MG63 (cell line): ENCODE measurements around the gene SNX32. TPM values are rescaled to one million over a fixed set of nuclear protein-coding genes. Genes with fewer than 3 reads are reported as not detected.

Source experiments
- DNase-seq: peaks from one replicate; pipeline ENCODE4 v3.0.0-alpha.2; 2020
- H3K27me3 ChIP-seq: fragments of 250-450 bp; sonication (Bioruptor Pico); 2 replicates; pipeline ENCODE4 v1.5.1; 2020; ENCODE audit warnings: mild to moderate bottlenecking, moderate library complexity
- H3K36me3 ChIP-seq: fragments of 250-450 bp; sonication (Bioruptor Pico); 2 replicates; pipeline ENCODE4 v1.5.1; 2020; ENCODE audit warnings: mild to moderate bottlenecking, moderate library complexity
- H3K4me3 ChIP-seq: fragments of 250-450 bp; sonication (Bioruptor Pico); 2 replicates; pipeline ENCODE4 v1.5.1; 2020; ENCODE audit warnings: mild to moderate bottlenecking, moderate library complexity
- H3K9me3 ChIP-seq: fragments of 250-450 bp; sonication (Bioruptor Pico); 2 replicates; pipeline ENCODE4 v1.5.1; 2020; ENCODE audit warnings: mild to moderate bottlenecking, moderate library complexity
- total RNA-seq: library from RNA; depleted of rRNA; stranded (reverse); fragments of >200 nt; shearing (Covaris generic); gene quantifications from 2 replicates; pipeline ENCODE4 v1.2.3, GENCODE V29; 2014; ENCODE audit warnings: low replicate concordance; rRNA removed

Gene SNX32
- 0.43 TPM in 1 of 2 replicates, not detected in the other for total RNA-seq

GRCh38 chr11:65833297-65834030 lies at the start of gene SNX32:
TSS of gene SNX32 (plus strand) at chr11:65833963. CDS start at chr11:65834066, 103 bp downstream.
- peak; percentile 87 for DNase-seq
- Histone ChIP-seq H3K36me3 (no peaks in the 10 kb centered on the region), H3K27me3 (peaks cover 17% of the 10 kb centered on the region), H3K4me3 (peak within 1 kb of the TSS; percentile 45), H3K9me3 (no peaks in the 10 kb centered on the region)

- no peaks in the 10 kb centered on the region for H3K9me3 ChIP-seq
- H3K4me3 ChIP-seq, result no peak overlapping the region
- H3K36me3 ChIP-seq, result no peaks in the 10 kb centered on the region
- peaks cover 25% of the 10 kb centered on the region for H3K27me3 ChIP-seq
- DNase-seq, result no peak
Measured at GRCh38 chr11:65785319-65786007, 48.3 kb upstream of the SNX32 start.

GRCh38 chr11:65786008-65786785 lies 47.6 kb upstream of the SNX32 start:
- no peaks in the 10 kb centered on the region for H3K36me3 ChIP-seq
- peaks cover 25% of the 10 kb centered on the region for H3K27me3 ChIP-seq
- no peak overlapping the region for H3K4me3 ChIP-seq
- DNase-seq, result no peak
- H3K9me3 ChIP-seq, result no peaks in the 10 kb centered on the region

GRCh38 chr11:65786786-65787636 lies 46.8 kb upstream of the SNX32 start, which contains the start of gene OVOL1:
TSS of gene OVOL1 (plus strand) at chr11:65787063. CDS start at chr11:65787374, 311 bp downstream.
- peaks cover 25% of the 10 kb centered on the region for H3K27me3 ChIP-seq

GRCh38 chr11:65787649-65788622 lies 45.8 kb upstream of the SNX32 start:
- Histone ChIP-seq H3K27me3 (peaks cover 25% of the 10 kb centered on the region), H3K4me3 (0 out of 2 replicates have a peak overlapping the region, but pooled peaks have one; percentile 11), H3K36me3 (no peaks in the 10 kb centered on the region), H3K9me3 (no peaks in the 10 kb centered on the region)
- DNase-seq, result peak; percentile 21

More at GRCh38 chr11:65786786-65787636, 46.8 kb upstream of the SNX32 start, which contains the start of gene OVOL1:
- Histone ChIP-seq H3K36me3 (no peaks in the 10 kb centered on the region), H3K4me3 (0 out of 2 replicates have a peak within 1 kb of the TSS, but pooled peaks have one; percentile 11), H3K9me3 (no peaks in the 10 kb centered on the region)
- DNase-seq, result no peak

- Histone ChIP-seq H3K9me3 (no peaks in the 10 kb centered on the region), H3K27me3 (peaks cover 25% of the 10 kb centered on the region), H3K36me3 (no peaks in the 10 kb centered on the region), H3K4me3 (no peak overlapping the region)
- no peak for DNase-seq
Measured at GRCh38 chr11:65788821-65789220, 44.9 kb upstream of the SNX32 start.

GRCh38 chr11:65789230-65790103 lies 44.3 kb upstream of the SNX32 start:
- Histone ChIP-seq H3K36me3 (no peaks in the 10 kb centered on the region), H3K9me3 (no peaks in the 10 kb centered on the region), H3K27me3 (peaks cover 25% of the 10 kb centered on the region), H3K4me3 (no peak overlapping the region)
- no peak for DNase-seq

- Histone ChIP-seq H3K9me3 (no peaks in the 10 kb centered on the region), H3K36me3 (no peaks in the 10 kb centered on the region), H3K27me3 (peaks cover 25% of the 10 kb centered on the region), H3K4me3 (no peak overlapping the region)
- DNase-seq, result no peak
Measured at GRCh38 chr11:65790104-65790901, 43.5 kb upstream of the SNX32 start.

GRCh38 chr11:65790902-65791650 lies 42.7 kb upstream of the SNX32 start:
- DNase-seq, result no peak
- Histone ChIP-seq H3K27me3 (peaks cover 21% of the 10 kb centered on the region), H3K9me3 (no peaks in the 10 kb centered on the region), H3K36me3 (no peaks in the 10 kb centered on the region), H3K4me3 (no peak overlapping the region)

GRCh38 chr11:65791719-65792213 lies 42.0 kb upstream of the SNX32 start:
- H3K4me3 ChIP-seq, result no peak overlapping the region
- DNase-seq, result no peak
- H3K27me3 ChIP-seq, result peaks cover 20% of the 10 kb centered on the region
- no peaks in the 10 kb centered on the region for H3K36me3 ChIP-seq
- H3K9me3 ChIP-seq, result no peaks in the 10 kb centered on the region

GRCh38 chr11:65792456-65792855 lies 41.3 kb upstream of the SNX32 start:
- H3K27me3 ChIP-seq, result peaks cover 16% of the 10 kb centered on the region

GRCh38 chr11:65793144-65793581 lies 40.6 kb upstream of the SNX32 start:
- Histone ChIP-seq H3K4me3 (no peak overlapping the region), H3K27me3 (peaks cover 9% of the 10 kb centered on the region), H3K9me3 (no peaks in the 10 kb centered on the region), H3K36me3 (no peaks in the 10 kb centered on the region)
- DNase-seq, result no peak

More at GRCh38 chr11:65792456-65792855, 41.3 kb upstream of the SNX32 start:
- Histone ChIP-seq H3K36me3 (no peaks in the 10 kb centered on the region), H3K4me3 (no peak overlapping the region), H3K9me3 (no peaks in the 10 kb centered on the region)
- DNase-seq, result no peak
